Activated CD8-positive, alpha-beta memory T cell treated with anti-CD3 and anti-CD28 coated beads for 36 hours (primary cell): ENCODE results near the gene ATG4B. TPM values are rescaled to one million over a fixed set of nuclear protein-coding genes. Genes with fewer than 3 reads are reported as not detected.

Experiments
- CTCF ChIA-PET: fragments of 350-600 bp; sonication (Branson Sonifier 250); formaldehyde crosslinking; loops from one replicate; lab custom pipeline; 2021; ENCODE audit warnings: antibody characterized with exemption; lab: Charles Lee
- POLR2A ChIA-PET: fragments of 350-600 bp; sonication (Branson Sonifier 250); formaldehyde crosslinking; loops from one replicate; lab custom pipeline; 2021; ENCODE audit warnings: antibody characterized with exemption; lab: Charles Lee
- total RNA-seq, 2 experiments: library from RNA; stranded (reverse); gene quantifications; one replicate each; pipeline ENCODE4 v1.2.3, GENCODE V29; 2021

The ATG4B gene
- total RNA-seq, 2 experiments from 2014 or later = 85.1 to 85.3 TPM

DNA sequence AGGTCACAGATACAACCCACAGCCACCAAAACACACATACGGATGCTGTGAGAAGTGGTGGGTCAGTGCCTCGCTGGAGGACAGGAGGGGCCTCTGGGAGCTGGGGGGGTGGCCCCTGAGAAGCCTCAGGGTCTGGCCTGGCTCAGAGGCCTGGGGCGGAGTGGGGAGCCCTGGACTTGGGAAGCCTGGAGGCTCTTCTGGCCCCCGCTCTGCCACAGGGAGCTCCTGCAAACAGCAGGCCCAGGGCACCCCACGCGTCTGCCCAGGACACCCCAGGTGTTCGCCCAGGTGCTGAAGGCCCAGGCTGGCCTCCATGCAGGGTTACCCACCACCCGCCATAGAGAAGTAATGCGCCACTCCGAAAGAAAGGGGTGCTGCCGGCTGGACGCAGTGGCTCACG lies 26.4 kb upstream of the ATG4B start:
- ChIA-PET POLR2A (no interaction called here), CTCF (interaction anchor here (1.0 kb wide), 1 partner anchor 14 kb away, joined by 4 read pairs; no protein-coding TSS in a partner anchor)

GRCh38 chr2:241612156-241613016 lies 25.1 kb upstream of the ATG4B start:
- ChIA-PET POLR2A (no interaction called here), CTCF (interaction anchor here (0.6 to 0.7 kb wide), 2 partner anchors 145 to 168 kb away, joined by 3 read pairs; no protein-coding TSS in a partner anchor)

- POLR2A ChIA-PET = no interaction called here
- CTCF ChIA-PET = interaction anchor here (0.6 to 1.0 kb wide), 4 partner anchors 13 to 265 kb away, joined by 3 to 4 read pairs (median 4); no protein-coding TSS in a partner anchor
Measured at GRCh38 chr2:241613017-241613780, 24.3 kb upstream of the ATG4B start.

DNA sequence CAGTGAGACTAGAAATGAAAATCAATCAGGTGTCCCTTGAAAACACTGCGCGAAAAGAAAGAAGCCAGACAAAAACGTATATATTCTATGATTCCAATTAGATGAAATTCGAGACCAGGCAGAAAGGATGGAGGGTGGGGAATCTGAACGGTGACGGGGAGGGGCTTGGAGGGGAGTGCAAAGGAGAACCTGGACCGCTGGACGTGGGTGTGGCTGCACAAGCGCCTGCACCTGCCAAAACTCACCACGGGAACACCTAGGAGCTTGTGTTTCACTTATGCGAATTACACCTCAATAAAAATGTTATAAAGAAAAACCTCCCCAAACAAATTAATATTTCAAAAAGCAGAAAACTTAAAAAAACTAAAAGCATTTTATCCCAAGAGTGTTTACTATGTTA lies 22.5 kb upstream of the ATG4B start:
- ChIA-PET POLR2A (no interaction called here), CTCF (no interaction called here)

GRCh38 chr2:241615522-241616052 lies 21.9 kb upstream of the ATG4B start:
- ChIA-PET POLR2A (no interaction called here), CTCF (no interaction called here)

DNA sequence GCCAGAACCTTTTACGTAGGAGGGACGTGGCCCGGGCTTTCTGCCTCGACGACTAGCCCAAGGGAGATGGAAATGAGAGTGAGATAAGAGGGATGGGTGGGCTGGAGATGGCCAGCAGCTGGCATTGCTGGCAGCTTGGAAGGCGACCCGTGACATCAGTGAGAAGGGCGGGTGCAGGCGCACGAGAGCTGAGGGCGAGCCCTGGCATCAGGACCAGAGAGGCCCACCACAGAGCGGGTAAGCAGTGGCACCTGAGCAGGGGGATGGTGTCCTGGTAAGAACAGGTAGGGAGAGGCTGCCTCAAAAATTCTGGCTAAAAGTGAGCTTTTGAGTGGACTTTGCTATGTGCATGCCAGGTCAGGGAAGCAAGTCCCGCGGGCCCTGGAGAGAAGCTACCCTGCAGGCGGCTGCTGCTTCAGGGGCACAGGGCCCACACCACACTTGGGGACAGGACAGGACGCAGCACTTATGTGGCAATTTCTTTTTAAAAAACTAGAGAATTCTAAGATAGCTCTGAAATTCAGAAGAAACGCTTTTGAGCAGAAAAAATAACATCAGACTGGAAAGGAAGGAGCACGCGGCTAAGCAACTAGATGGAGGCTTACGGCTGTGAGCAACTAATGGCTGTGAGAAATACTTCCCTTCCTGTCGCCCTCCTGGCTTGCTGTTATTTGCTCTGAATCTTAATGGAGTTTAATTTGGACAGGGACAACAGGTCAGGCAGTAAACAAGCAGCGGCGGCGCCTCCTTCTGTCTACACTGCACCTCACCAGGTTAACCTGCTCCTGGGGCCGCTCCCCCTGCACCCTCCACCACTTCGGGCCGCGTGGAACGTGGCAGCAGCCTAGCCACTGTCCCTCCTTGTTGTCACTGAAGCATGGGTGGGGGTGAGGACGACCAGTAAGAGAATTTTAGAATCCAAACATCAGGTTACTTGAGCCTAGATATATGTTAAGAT lies 21.0 kb upstream of the ATG4B start:
- POLR2A ChIA-PET = no interaction called here
- CTCF ChIA-PET = no interaction called here

DNA sequence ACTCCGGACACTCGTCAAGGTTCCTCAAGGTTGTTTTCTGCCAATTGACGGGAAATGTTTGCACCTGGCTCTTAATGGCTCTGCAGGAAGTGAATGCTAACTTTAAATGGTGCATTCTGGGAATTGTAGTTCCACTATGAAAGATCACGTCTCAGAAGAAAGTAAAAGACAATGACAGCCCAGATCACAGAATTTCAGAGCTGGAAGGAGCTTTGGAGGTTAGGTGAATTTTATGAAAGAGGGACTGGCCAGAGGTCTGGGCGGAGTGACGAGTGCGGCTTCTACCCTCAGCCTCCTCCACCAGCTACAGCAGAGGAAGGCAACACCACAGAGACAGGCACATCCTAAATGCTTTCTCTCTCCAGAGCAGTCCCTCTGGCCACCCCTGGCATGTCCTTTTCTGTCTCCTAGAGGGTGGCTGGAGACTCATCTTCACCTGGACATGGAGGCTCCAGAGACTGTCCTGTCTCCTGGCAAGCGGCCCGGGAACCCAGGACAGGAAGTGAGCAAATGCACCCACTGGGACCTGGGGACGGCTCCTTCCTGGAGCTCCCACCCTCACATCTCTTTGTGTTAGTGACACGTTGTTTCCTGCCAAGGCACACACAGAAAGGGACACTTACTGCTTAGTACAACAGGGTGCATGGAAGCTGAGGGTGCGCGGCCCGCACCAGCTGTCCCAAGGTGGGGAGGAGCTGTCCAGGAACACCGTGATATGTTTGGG lies 19.9 kb upstream of the ATG4B start:
- ChIA-PET CTCF (no interaction called here), POLR2A (interaction anchor here (0.6 to 1.5 kb wide), 2 partner anchors 84 to 184 kb away, joined by 4 read pairs; partner anchors contain the start of gene ING5)

- ChIA-PET POLR2A (interaction anchor here (0.8 to 1.5 kb wide), 2 partner anchors 9 to 83 kb away, joined by 4 to 5 read pairs; partner anchors contain the start of gene ING5), CTCF (no interaction called here)
Measured at GRCh38 chr2:241618296-241618805, 19.1 kb upstream of the ATG4B start.

- ChIA-PET POLR2A (interaction anchor here (0.8 kb wide), 1 partner anchor 9 kb away, joined by 5 read pairs; no protein-coding TSS in a partner anchor), CTCF (no interaction called here)
Measured at GRCh38 chr2:241618829-241619228, 18.7 kb upstream of the ATG4B start.

- CTCF ChIA-PET = no interaction called here
- POLR2A ChIA-PET = no interaction called here
Measured at GRCh38 chr2:241619597-241620418, 17.7 kb upstream of the ATG4B start.

DNA sequence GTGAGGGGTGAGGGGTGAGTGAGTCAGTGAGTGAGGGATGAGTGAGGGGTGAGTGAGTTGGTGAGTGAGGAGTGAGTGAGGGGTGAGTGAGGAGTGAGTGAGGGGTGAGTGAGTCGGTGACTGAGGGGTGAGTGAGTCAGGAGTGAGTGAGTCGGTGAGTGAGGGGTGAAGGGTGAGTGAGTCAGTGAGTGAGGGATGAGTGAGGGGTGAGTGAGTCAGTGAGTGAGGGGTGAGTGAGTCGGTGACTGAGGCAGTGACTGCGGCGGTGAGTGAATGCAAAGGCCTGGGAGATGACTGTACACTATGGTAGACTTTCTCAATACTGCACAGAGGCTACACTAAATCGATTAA lies 17.1 kb upstream of the ATG4B start:
- POLR2A ChIA-PET = no interaction called here

GRCh38 chr2:241627675-241628074 lies 9.8 kb upstream of the ATG4B start:
- CTCF ChIA-PET = no interaction called here
- POLR2A ChIA-PET = no interaction called here

More for the DNA sequence above, 17.1 kb upstream of the ATG4B start:
- CTCF ChIA-PET = no interaction called here

- ChIA-PET POLR2A (interaction anchor here (0.7 kb wide), 1 partner anchor 57 kb away, joined by 6 read pairs; the partner anchor contains the start of gene DTYMK), CTCF (no interaction called here)
Measured at GRCh38 chr2:241629762-241630435, 7.6 kb upstream of the ATG4B start.

DNA sequence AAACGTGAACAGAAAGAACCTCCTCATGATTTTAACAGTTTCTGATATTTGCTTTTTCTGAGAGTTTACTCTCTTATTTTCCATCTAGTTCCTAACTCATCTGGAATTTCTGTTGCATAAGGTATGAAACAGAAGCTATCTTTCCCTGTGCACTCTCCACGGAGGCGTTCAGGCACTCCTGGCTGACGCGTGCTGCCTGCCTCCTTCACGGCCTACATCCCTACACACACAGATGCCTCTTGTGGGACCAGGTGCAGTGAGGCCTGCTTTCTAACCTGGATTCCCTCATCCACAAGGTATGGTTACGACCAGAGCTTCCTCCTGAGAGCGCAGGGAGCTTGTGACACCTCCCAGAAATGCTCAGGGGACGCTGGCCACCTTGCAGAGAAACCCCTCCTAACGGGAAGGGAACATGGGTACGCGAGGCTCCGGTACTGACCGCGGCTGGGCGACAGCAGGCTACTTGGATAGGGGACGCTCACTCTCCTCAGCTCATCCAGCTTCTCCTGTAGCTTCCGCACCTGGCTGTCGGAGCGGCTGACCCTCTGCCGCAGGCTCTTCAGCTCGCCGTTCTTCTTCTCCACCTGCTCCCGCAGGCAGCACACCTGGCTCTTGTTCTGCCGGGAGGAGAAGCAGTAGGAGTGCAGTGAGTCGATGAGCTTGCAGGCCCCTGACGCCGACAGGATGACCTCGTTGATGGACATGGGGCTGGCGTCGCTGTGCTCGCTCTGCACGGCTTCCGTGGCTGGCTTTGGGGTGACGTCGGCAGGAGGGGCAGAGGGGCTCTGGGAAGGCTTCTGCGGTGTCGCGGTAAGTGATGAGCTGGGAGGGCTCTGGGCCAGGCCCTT lies 4.8 kb upstream of the ATG4B start:
- CTCF ChIA-PET = no interaction called here

DNA sequence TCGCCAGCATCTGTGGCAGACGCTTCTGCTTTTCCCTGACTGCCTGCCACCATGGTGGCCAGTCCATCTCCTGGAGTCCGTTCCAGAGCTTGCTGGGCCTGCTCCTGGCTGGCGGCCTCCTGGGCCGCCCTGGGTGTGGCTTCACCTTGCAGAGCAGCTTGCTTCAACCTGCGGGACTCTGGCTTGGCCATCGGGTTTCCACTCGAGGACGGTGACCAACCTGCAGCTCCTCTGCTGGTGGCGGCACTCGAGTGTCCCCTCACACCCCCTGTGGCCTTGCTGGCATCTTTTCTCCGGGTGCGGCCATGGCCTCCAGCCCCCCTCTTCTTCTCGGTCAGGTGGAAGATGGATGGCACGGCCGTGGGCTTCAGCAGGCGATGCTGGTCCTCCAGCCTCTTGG lies 3.9 kb upstream of the ATG4B start:
- POLR2A ChIA-PET = no interaction called here

More for the DNA sequence above, 4.8 kb upstream of the ATG4B start:
- POLR2A ChIA-PET = no interaction called here

DNA sequence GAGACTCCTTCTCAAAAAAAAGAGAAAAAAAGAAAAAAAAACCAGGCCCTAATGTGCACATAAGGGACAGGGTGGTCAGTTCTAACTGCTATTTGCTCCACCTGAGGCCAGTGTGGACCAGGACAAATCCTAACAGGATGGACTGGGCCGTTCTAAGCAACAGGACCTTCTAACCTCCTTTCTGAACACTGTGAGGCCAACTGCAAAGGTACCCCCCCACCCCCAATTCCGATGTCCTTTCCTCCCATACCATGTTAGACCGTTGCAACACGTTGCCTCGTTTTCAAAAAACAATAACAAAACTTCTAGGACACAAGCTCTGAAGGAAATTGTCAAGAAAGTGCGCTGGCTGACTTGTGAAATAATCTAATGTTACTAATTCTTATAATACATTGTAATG lies 1.7 kb upstream of the ATG4B start:
- POLR2A ChIA-PET = no interaction called here
- CTCF ChIA-PET = no interaction called here

More for the DNA sequence above, 3.9 kb upstream of the ATG4B start:
- CTCF ChIA-PET = interaction anchor here (1.1 kb wide), 1 partner anchor 14 kb away, joined by 3 read pairs; no protein-coding TSS in a partner anchor
